IPS-NIHi7 (cell line): Measurements from ENCODE around the gene TMEM31.
"Not testable (repeated sequence)": the region's sequence is repeated elsewhere in the genome, so short reads cannot be mapped to it uniquely, and the experiment has no call there.

Experiments
- DNase-seq: peaks from one replicate; pipeline ENCODE4 v3.0.0; 2012; ENCODE audit warnings: mixed read lengths; ENCODE audit errors: extremely low spot score

Gene TMEM31

GRCh38 chrX:103726477-103726876 lies 15.8 kb downstream of the TMEM31 start:
- DNase-seq = no peak

DNA sequence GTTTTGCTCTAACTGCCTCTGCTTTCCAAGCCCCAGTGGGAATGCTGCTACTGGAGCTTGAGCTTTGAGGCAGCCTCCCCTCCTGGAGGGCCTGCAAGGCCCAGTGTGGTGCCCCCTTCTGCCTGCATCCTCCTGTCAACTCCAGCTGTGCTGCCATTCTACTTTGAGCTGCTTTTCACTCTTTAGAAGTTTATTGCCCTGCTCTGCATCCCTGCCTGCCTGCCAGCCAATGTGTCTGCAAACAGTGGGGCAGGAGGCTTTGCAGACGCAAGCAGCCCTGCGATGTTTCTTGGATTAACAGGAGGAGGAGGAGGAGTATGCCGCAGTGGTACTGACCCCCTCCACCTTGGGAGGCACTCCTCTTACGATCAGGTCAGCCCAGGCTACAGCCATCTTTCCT lies 16.4 kb downstream of the TMEM31 start:
- DNase-seq = no peak

- DNase-seq = no peak
These were observed 18.3 kb downstream of the TMEM31 start for GRCh38 chrX:103729015-103729414.

GRCh38 chrX:103730147-103730795 lies 19.6 kb downstream of the TMEM31 start:
- no peak for DNase-seq

GRCh38 chrX:103730796-103731493 lies 20.2 kb downstream of the TMEM31 start:
- DNase-seq = peak; percentile 53

DNA sequence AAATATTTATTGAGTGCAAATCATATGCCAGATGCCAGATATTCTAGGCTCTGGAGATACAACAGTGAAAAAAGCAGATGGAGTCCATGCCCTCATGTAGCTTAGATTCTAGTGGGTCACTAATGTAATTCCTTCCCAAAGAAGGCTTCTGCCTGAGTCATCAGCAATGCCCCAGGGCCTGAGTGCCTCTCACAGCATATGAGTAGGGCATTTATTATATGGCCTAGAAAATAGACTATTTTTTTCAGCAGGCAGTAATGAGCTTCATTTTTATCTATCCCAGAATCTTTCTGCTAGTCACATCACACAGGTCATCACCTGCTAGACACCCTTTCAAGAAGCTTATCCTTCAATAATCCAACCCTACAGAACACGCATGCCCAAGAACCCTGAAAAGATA lies 22.3 kb downstream of the TMEM31 start:
- DNase-seq = no peak

DNA sequence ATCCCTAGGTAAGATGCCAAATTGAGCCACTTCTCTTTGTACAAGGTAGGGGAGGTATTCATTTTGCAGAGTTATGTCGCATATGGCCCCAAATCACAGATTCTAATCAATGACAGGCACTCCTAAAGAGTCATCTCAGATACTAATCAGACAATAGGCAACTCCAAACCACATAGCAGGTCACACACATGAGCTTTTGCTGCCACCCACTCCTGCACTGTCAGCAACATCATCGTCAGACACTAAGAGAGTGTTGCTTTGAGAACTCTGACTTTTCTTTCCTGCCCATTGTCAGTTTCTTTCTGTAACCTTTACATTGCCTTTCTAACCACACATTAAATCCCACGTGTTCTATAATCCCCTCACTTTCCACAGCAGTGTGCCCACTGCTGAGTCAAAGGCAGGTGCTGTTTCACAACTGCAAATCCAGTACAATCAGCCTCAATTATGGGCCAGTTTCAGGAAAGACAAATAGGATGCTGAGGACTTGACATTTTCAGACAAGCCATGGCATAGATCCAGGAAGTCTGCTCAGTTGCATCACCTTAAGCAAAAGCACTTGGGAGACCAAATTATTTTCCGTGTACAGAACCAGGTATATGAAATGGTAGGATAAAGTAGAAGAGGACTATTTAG lies 23.5 kb downstream of the TMEM31 start:
- DNase-seq = no peak

DNA sequence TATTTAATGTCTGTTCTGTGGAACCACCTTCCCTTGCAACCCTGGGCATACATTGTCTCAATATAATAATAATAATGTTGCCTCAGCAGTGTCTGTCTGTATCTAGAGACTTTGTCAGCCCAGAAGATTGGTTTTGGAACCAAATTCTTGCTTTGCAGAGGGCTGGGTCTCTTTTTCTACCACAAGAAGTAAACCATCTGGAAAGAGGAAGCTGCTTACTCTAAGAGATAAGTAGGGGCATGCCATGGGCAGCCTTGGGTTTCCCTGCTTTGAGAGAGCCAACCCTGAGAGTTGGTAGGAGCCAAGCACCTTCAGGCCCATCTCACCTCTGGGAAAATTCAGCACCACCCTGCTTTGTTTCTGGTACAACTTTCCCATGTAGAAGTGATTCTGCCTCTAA lies 27.0 kb downstream of the TMEM31 start:
- DNase-seq = no peak

DNA sequence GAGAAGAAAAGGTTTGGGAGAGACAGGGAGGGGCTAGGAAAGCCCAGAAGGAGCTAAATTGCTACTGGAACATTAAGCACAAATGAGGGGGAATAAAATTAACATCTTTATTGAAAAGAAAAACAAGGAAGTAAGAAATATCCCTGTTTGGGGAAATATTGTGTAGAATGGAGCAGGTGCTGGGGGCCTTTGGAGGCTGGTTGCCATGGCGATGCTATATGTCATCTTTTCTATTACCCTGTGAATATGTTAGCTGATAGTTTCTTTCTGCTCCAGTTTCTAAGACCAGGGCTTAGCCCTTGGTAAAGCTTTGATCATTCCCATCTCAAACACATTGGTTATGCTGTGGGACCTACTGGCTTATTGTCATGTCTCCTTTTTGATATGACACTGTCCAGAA lies 28.7 kb downstream of the TMEM31 start:
- DNase-seq = no peak

DNA sequence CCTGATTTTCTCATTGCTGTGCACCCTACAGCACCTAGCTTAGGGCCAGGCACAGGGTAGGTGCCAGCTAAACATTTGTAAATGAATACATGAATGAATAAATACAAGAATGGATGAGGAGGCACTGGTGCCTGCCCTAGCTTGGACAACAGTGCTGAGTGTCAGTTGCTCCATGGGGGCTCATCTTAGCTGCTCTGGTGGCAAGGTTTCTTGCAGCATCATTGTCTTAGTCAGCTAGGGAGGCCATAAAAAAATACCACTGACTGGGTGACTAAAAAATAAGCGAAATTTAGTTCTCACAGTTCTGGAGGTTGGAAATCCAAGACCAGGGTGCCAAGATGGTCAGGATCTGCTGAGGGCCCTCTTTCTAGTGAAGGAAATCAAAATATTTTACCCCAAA lies 31.2 kb downstream of the TMEM31 start:
- DNase-seq = no peak

GRCh38 chrX:103742339-103742738 lies 31.6 kb downstream of the TMEM31 start:
- peak; percentile 48 for DNase-seq

- no peak for DNase-seq
These were observed 36.5 kb downstream of the TMEM31 start for GRCh38 chrX:103747163-103747562.

GRCh38 chrX:103754401-103754800 lies 43.7 kb downstream of the TMEM31 start:
- no peak for DNase-seq

DNA sequence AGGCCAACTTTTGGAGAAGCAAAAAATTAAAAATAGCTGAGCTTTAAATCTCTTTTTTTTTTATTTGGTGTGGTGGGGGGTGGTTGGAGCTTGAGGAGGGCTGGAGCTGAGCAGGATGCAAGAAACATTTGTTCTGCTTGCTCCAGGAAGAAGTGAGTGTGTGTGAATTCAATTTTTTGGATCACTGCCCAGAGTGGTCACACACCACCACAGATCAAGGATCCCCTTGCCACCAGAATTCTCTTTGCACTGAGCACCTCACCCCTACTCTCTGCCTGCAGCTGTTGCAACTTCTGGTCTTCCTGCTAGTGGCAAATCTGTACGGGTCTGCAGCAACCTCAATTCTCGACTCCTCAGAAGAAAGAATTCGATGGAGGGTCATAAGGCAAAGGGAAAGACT lies 46.0 kb downstream of the TMEM31 start:
- no peak for DNase-seq

GRCh38 chrX:103758555-103758954 lies 47.8 kb downstream of the TMEM31 start:
- no peak for DNase-seq

DNA sequence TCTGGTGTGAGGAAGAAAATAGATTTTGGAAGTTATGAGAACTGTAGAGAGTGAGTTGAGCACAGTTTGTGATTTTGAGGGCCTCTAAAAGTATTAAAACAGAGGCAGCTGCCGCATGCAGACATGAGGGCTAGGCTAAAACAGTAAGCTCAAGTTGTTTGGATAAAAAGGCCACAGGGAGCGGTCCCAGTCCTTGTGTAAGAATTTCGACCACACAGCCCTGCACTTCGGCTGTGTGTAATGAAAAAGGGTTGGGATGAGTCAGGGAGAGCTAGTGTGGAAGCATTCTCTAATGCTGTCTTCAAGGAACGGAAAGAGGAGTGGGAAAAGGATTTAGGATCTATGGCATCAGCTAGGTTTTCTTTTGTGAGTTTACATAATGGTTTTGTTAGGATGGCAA lies 52.8 kb downstream of the TMEM31 start:
- not testable (repeated sequence) for DNase-seq
